ENCODE data around the gene GALNTL6.

GRCh38 chr4:172867835-172868234 is 1054.6 kb downstream of the GALNTL6 start:
- TF ChIP-seq SPI1 (IDR thresholded peaks at IDR 0.05; ENCODE audit: low read depth, low read length), result no peak
- no peak for TF ChIP-seq POU2F2 (IDR thresholded peaks at IDR 0.05; ENCODE audit: low read depth, low read length)
- no peak for TF ChIP-seq POLR2A (IDR thresholded peaks at IDR 0.05; ENCODE audit: low read depth, low read length)
